CD8-positive, alpha-beta memory T cell (primary cell): ENCODE measurements around the gene BTF3. TPM values are rescaled to one million over a fixed set of nuclear protein-coding genes. Genes with fewer than 3 reads are reported as not detected.

Experiments
- CTCF ChIA-PET: fragments of 350-600 bp; sonication (Branson Sonifier 250); formaldehyde crosslinking; loops from one replicate; lab custom pipeline; 2021; ENCODE audit warnings: antibody characterized with exemption; lab: Charles Lee
- POLR2A ChIA-PET: fragments of 350-600 bp; sonication (Branson Sonifier 250); formaldehyde crosslinking; loops from one replicate; lab custom pipeline; 2021; ENCODE audit warnings: antibody characterized with exemption; lab: Charles Lee
- DNase-seq, 5 donors: peaks; one replicate each; pipeline versions ENCODE4 v3.0.0 to v3.0.0-alpha.2; 2020 to 2022; ENCODE audit warnings: mixed read lengths in 1 of 5
- H3K27ac ChIP-seq: one replicate; pipeline ENCODE4 v1.7.0; 2013; ENCODE audit warnings: low read depth, mild to moderate bottlenecking, low read length, moderate library complexity
- H3K27me3 ChIP-seq: 2 replicates; pipeline ENCODE4 v1.7.0; 2013; ENCODE audit warnings: low read length, mild to moderate bottlenecking; ENCODE audit not compliant: insufficient read depth, poor library complexity, severe bottlenecking
- H3K36me3 ChIP-seq: 2 replicates; pipeline ENCODE4 v1.7.0; 2013; ENCODE audit warnings: mild to moderate bottlenecking, low read length, moderate library complexity; ENCODE audit not compliant: insufficient read depth
- H3K4me1 ChIP-seq: 2 replicates; pipeline ENCODE4 v1.7.0; 2013; ENCODE audit warnings: mild to moderate bottlenecking, low read length, moderate library complexity; ENCODE audit not compliant: insufficient read depth
- H3K4me3 ChIP-seq: 2 replicates; pipeline ENCODE4 v1.7.0; 2013; ENCODE audit warnings: mild to moderate bottlenecking, low read length
- H3K9me3 ChIP-seq: 2 replicates; pipeline ENCODE4 v1.7.0; 2013; ENCODE audit warnings: mild to moderate bottlenecking, low read length
- H3K27ac Mint-ChIP-seq, 8 donors: one replicate each; pipeline ENCODE4 v1.8.0; 2020 to 2021; ENCODE audit warnings: mixed read lengths in 8 of 8, mild to moderate bottlenecking in 6 of 8, inconsistent platforms in 3 of 8, moderate library complexity in 3 of 8
- H3K27me3 Mint-ChIP-seq, 2 donors: one replicate each; pipeline ENCODE4 v1.8.0; 2020 to 2021; ENCODE audit warnings: mixed read lengths in 2 of 2, mild to moderate bottlenecking in 1 of 2, moderate library complexity in 1 of 2
- H3K36me3 Mint-ChIP-seq, 3 donors: one replicate each; pipeline ENCODE4 v1.8.0; 2020 to 2021; ENCODE audit warnings: mixed read lengths in 3 of 3, inconsistent platforms in 1 of 3, mild to moderate bottlenecking in 1 of 3
- H3K4me1 Mint-ChIP-seq, 3 donors: one replicate each; pipeline ENCODE4 v1.8.0; 2020 to 2021; ENCODE audit warnings: mixed read lengths in 3 of 3, inconsistent platforms in 1 of 3, mild to moderate bottlenecking in 1 of 3
- H3K4me3 Mint-ChIP-seq, 7 donors: one replicate each; pipeline ENCODE4 v1.8.0; 2020 to 2021; ENCODE audit warnings: mixed read lengths in 7 of 7, mild to moderate bottlenecking in 6 of 7, moderate library complexity in 4 of 7, inconsistent platforms in 2 of 7
- H3K9me3 Mint-ChIP-seq, 5 donors: one replicate each; pipeline ENCODE4 v1.8.0; 2020 to 2022; ENCODE audit warnings: mixed read lengths in 5 of 5, mild to moderate bottlenecking in 3 of 5, moderate library complexity in 2 of 5, inconsistent platforms in 1 of 5
- polyA plus RNA-seq: library from polyadenylated mRNA; unstranded; fragments of 300-500 nt; fragmentation: Illumina TruSeq; gene quantifications from one replicate; pipeline ENCODE4 v1.2.3, GENCODE V29; 2021
- total RNA-seq, 2 experiments: library from RNA; stranded (reverse); gene quantifications; one replicate each; pipeline ENCODE4 v1.2.3, GENCODE V29; 2021

BTF3 gene
- total and polyA plus RNA-seq, 3 experiments from 2014 or later, result 675 to 1,053 (median 1,052) TPM

- POLR2A ChIA-PET, result no interaction called here
Observed at GRCh38 chr5:73529081-73529480, 30.8 kb downstream of the BTF3 start.

GRCh38 chr5:73531356-73531755, 33.1 kb downstream of the BTF3 start:
- H3K4me3 Mint-ChIP-seq, result no peak overlapping the region
- Histone ChIP-seq H3K36me3 (no peaks in the 10 kb centered on the region), H3K27me3 (no peaks in the 10 kb centered on the region), H3K27ac (no peak overlapping the region), H3K4me1 (no peaks in the 10 kb centered on the region), H3K4me3 (no peak overlapping the region), H3K9me3 (no peaks in the 10 kb centered on the region)
- H3K4me1 Mint-ChIP-seq, result no peaks in the 10 kb centered on the region
- H3K36me3 Mint-ChIP-seq, result no peaks in the 10 kb centered on the region
- no peak for DNase-seq
- H3K9me3 Mint-ChIP-seq, result no peaks in the 10 kb centered on the region
- H3K27ac Mint-ChIP-seq, result no peak overlapping the region
- CTCF ChIA-PET, result no interaction called here
- peaks cover 17 to 37% of the 10 kb centered on the region in 2 donors for H3K27me3 Mint-ChIP-seq
- POLR2A ChIA-PET, result no interaction called here

More at GRCh38 chr5:73529081-73529480, 30.8 kb downstream of the BTF3 start:
- DNase-seq, result no peak
- no peaks in the 10 kb centered on the region for H3K4me1 ChIP-seq
- no peak overlapping the region for H3K27ac ChIP-seq
- H3K4me3 Mint-ChIP-seq, result no peak overlapping the region
- no peaks in the 10 kb centered on the region for H3K27me3 ChIP-seq
- no peaks in the 10 kb centered on the region for H3K9me3 Mint-ChIP-seq
- H3K4me3 ChIP-seq, result no peak overlapping the region
- H3K9me3 ChIP-seq, result no peaks in the 10 kb centered on the region
- H3K27ac Mint-ChIP-seq, result no peak overlapping the region
- no peaks in the 10 kb centered on the region for H3K36me3 ChIP-seq
- H3K27me3 Mint-ChIP-seq, result peaks cover 11 to 28% of the 10 kb centered on the region in 2 donors
- CTCF ChIA-PET, result no interaction called here
- H3K4me1 Mint-ChIP-seq, result no peaks in the 10 kb centered on the region
- no peaks in the 10 kb centered on the region for H3K36me3 Mint-ChIP-seq

GRCh38 chr5:73532195-73532594, 34.0 kb downstream of the BTF3 start:
- no peaks in the 10 kb centered on the region for H3K36me3 ChIP-seq
- Mint-ChIP-seq H3K36me3 (no peaks in the 10 kb centered on the region), H3K4me3 (no peak overlapping the region), H3K27me3 (peaks cover 17 to 41% of the 10 kb centered on the region in 2 donors), H3K4me1 (no peaks in the 10 kb centered on the region), H3K9me3 (no peaks in the 10 kb centered on the region), H3K27ac (no peak overlapping the region)
- no peak overlapping the region for H3K4me3 ChIP-seq
- H3K4me1 ChIP-seq, result no peaks in the 10 kb centered on the region
- H3K9me3 ChIP-seq, result no peaks in the 10 kb centered on the region
- DNase-seq, result no peak
- H3K27ac ChIP-seq, result no peak overlapping the region
- POLR2A ChIA-PET, result no interaction called here
- no peaks in the 10 kb centered on the region for H3K27me3 ChIP-seq
- CTCF ChIA-PET, result no interaction called here

- CTCF ChIA-PET, result no interaction called here
- Mint-ChIP-seq H3K27me3 (peaks cover 17 to 41% of the 10 kb centered on the region in 2 donors), H3K4me1 (no peaks in the 10 kb centered on the region)
Observed at GRCh38 chr5:73534011-73534644, 35.9 kb downstream of the BTF3 start.

GRCh38 chr5:73534971-73535370, 36.7 kb downstream of the BTF3 start:
- Mint-ChIP-seq H3K4me3 (no peak overlapping the region), H3K27ac (no peak overlapping the region), H3K27me3 (peaks cover 15 to 47% of the 10 kb centered on the region in 2 donors), H3K36me3 (no peaks in the 10 kb centered on the region), H3K9me3 (no peaks in the 10 kb centered on the region), H3K4me1 (no peaks in the 10 kb centered on the region)
- ChIA-PET POLR2A (interaction anchor here (0.5 kb wide), 1 partner anchor 11 kb away, joined by 3 read pairs; no protein-coding TSS in a partner anchor), CTCF (interaction anchor here (0.9 to 3.6 kb wide), 3 partner anchors 16 to 452 kb away, joined by 3 to 72 read pairs (median 4); no protein-coding TSS in a partner anchor)
- Histone ChIP-seq H3K27ac (no peak overlapping the region), H3K4me1 (no peaks in the 10 kb centered on the region), H3K4me3 (no peak overlapping the region), H3K27me3 (no peaks in the 10 kb centered on the region), H3K36me3 (no peaks in the 10 kb centered on the region), H3K9me3 (no peaks in the 10 kb centered on the region)
- no peak for DNase-seq

More at GRCh38 chr5:73534011-73534644, 35.9 kb downstream of the BTF3 start:
- Histone ChIP-seq H3K4me1 (no peaks in the 10 kb centered on the region), H3K36me3 (no peaks in the 10 kb centered on the region), H3K9me3 (no peaks in the 10 kb centered on the region), H3K27ac (no peak overlapping the region), H3K27me3 (no peaks in the 10 kb centered on the region), H3K4me3 (no peak overlapping the region)
- POLR2A ChIA-PET, result no interaction called here
- no peak for DNase-seq
- Mint-ChIP-seq H3K36me3 (no peaks in the 10 kb centered on the region), H3K4me3 (no peak overlapping the region), H3K27ac (no peak overlapping the region), H3K9me3 (no peaks in the 10 kb centered on the region)

GRCh38 chr5:73539730-73540129, 41.5 kb downstream of the BTF3 start:
- H3K4me1 ChIP-seq, result no peaks in the 10 kb centered on the region
- H3K4me3 Mint-ChIP-seq, result no peak overlapping the region
- H3K4me1 Mint-ChIP-seq, result no peaks in the 10 kb centered on the region
- POLR2A ChIA-PET, result no interaction called here
- no peaks in the 10 kb centered on the region for H3K9me3 ChIP-seq
- H3K27ac Mint-ChIP-seq, result no peak overlapping the region
- no peak for DNase-seq
- no peaks in the 10 kb centered on the region for H3K36me3 ChIP-seq
- peaks cover 4% of the 10 kb centered on the region for H3K27me3 ChIP-seq
- H3K4me3 ChIP-seq, result no peak overlapping the region
- no peaks in the 10 kb centered on the region for H3K36me3 Mint-ChIP-seq
- H3K9me3 Mint-ChIP-seq, result no peaks in the 10 kb centered on the region
- no peak overlapping the region for H3K27ac ChIP-seq
- CTCF ChIA-PET, result no interaction called here
- peaks cover 25 to 46% of the 10 kb centered on the region in 2 donors for H3K27me3 Mint-ChIP-seq

GRCh38 chr5:73540192-73540591, 42.0 kb downstream of the BTF3 start:
- H3K36me3 ChIP-seq, result no peaks in the 10 kb centered on the region
- no peak overlapping the region for H3K4me3 Mint-ChIP-seq
- H3K4me1 Mint-ChIP-seq, result no peaks in the 10 kb centered on the region
- peaks cover 28 to 45% of the 10 kb centered on the region in 2 donors for H3K27me3 Mint-ChIP-seq
- H3K4me1 ChIP-seq, result no peaks in the 10 kb centered on the region
- ChIA-PET POLR2A (no interaction called here), CTCF (no interaction called here)
- no peaks in the 10 kb centered on the region for H3K9me3 ChIP-seq
- no peak overlapping the region for H3K27ac ChIP-seq
- no peaks in the 10 kb centered on the region for H3K36me3 Mint-ChIP-seq
- peaks cover 4% of the 10 kb centered on the region for H3K27me3 ChIP-seq
- no peak overlapping the region for H3K4me3 ChIP-seq
- H3K27ac Mint-ChIP-seq, result no peak overlapping the region
- DNase-seq, result no peak
- H3K9me3 Mint-ChIP-seq, result no peaks in the 10 kb centered on the region

- Mint-ChIP-seq H3K27ac (no peak overlapping the region), H3K9me3 (no peaks in the 10 kb centered on the region), H3K4me1 (no peaks in the 10 kb centered on the region), H3K36me3 (no peaks in the 10 kb centered on the region), H3K27me3 (peaks cover 29 to 42% of the 10 kb centered on the region in 2 donors), H3K4me3 (no peak overlapping the region)
- CTCF ChIA-PET, result interaction anchor here (1.1 kb wide), 1 partner anchor 23 kb away, joined by 3 read pairs; the partner anchor contains the start of genes ANKRA2 and UTP15
- no peak overlapping the region for H3K4me3 ChIP-seq
- H3K27me3 ChIP-seq, result peaks cover 4% of the 10 kb centered on the region
- no peak for DNase-seq
- POLR2A ChIA-PET, result no interaction called here
- no peaks in the 10 kb centered on the region for H3K36me3 ChIP-seq
- no peaks in the 10 kb centered on the region for H3K9me3 ChIP-seq
- no peak overlapping the region for H3K27ac ChIP-seq
- no peaks in the 10 kb centered on the region for H3K4me1 ChIP-seq
Observed at GRCh38 chr5:73542020-73542419, 43.8 kb downstream of the BTF3 start.
